ENCODE results near the gene SPIRE2. TPM values are rescaled to one million over a fixed set of nuclear protein-coding genes. Genes with fewer than 3 reads are reported as not detected.
"Not testable (repeated sequence)": the region's sequence is repeated elsewhere in the genome, so short reads cannot be mapped to it uniquely, and the experiment has no call there.

Gene SPIRE2
- total and polyA plus RNA-seq, 2 of the 13 experiments (the other 11 are each of a cell fraction or from before 2014, with no cell fraction given), result 13.3 to 37.5 TPM

GRCh38 chr16:89818851-89819403, 9.3 kb upstream of the SPIRE2 start (continued):
- TF ChIP-seq TCF7 (IDR thresholded peaks at IDR 0.05; ENCODE audit: low read depth) (0 out of 2 replicates have a peak, but pooled peaks have one; percentile 30), ZSCAN21 (CRISPR knock-in tag; IDR thresholded peaks at IDR 0.05; ENCODE audit: borderline replicate concordance) (peak; percentile 38; the same call in 1 of the 2 replicates), RXRA (CRISPR knock-in tag; IDR thresholded peaks at IDR 0.05) (0 out of 2 replicates have a peak, but pooled peaks have one; percentile 24), TARDBP (CRISPR knock-in tag; IDR thresholded peaks at IDR 0.05) (0 out of 2 replicates have a peak, but pooled peaks have one; percentile 30), KDM5A (IDR thresholded peaks at IDR 0.05; ENCODE audit: borderline replicate concordance, low read length) (0 out of 2 replicates have a peak, but pooled peaks have one; percentile 3), TGIF2 (CRISPR knock-in tag; IDR thresholded peaks at IDR 0.05) (peak; percentile 34; the same call in 1 of the 2 replicates), ZNF230 (CRISPR knock-in tag; IDR thresholded peaks at IDR 0.05) (peak; percentile 34; the same call in 1 of the 2 replicates), PHF8 (CRISPR knock-in tag; IDR thresholded peaks at IDR 0.05) (peak; percentile 34; the same call in 1 of the 2 replicates), AFF4 (CRISPR knock-in tag; IDR thresholded peaks at IDR 0.05) (0 out of 2 replicates have a peak, but pooled peaks have one; percentile 44), ZNF235 (CRISPR knock-in tag; IDR thresholded peaks at IDR 0.05; ENCODE audit: borderline replicate concordance) (0 out of 2 replicates have a peak, but pooled peaks have one; percentile 36), SAP130 (CRISPR knock-in tag; IDR thresholded peaks at IDR 0.05; ENCODE audit: low read depth) (peak; percentile 5; the same call in 1 of the 2 replicates), ZC3H13 (CRISPR knock-in tag; IDR thresholded peaks at IDR 0.05) (peak; percentile 79; the same call in 1 of the 2 replicates), CREB1 (IDR thresholded peaks at IDR 0.05) (peak; percentile 4; the same call in 1 of the 2 replicates), BHLHE40 (IDR thresholded peaks at IDR 0.05; ENCODE audit: low read length) (0 out of 2 replicates have a peak, but pooled peaks have one; percentile 28), RAD51 (IDR thresholded peaks at IDR 0.05; ENCODE audit: borderline replicate concordance) (peak; percentile 83), HMGXB4 (CRISPR knock-in tag; IDR thresholded peaks at IDR 0.05; ENCODE audit: borderline replicate concordance in 1 of 2, low read depth in 1 of 2) (peak; percentile 50 to 68; a peak in 2 of 4 replicates), POLR2A (IDR thresholded peaks at IDR 0.05; ENCODE audit: insufficient read depth in 1 of 2, low read depth in 2 of 2, low read length in 2 of 2) (peak; percentile 14 to 41; a peak in 1 of 4 replicates)
- TF ChIP-seq, protein P1, sequence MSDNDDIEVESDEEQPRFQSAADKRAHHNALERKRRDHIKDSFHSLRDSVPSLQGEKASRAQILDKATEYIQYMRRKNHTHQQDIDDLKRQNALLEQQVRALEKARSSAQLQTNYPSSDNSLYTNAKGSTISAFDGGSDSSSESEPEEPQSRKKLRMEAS (IDR thresholded peaks at IDR 0.05), result 0 out of 2 replicates have a peak, but pooled peaks have one; percentile 0
- not testable (repeated sequence) for TF ChIP-seq CREB1 (CRISPR knock-in tag; IDR thresholded peaks at IDR 0.05)

Measured in HepG2 (cell line).